NCI-H2196 treated with DMSO at 0.1 percent for 48 hours (cell line): ENCODE measurements around the gene C21orf58.

Experiments
- DNase-seq: peaks from one replicate; lab custom pipeline; 2025; ENCODE audit not compliant: unreplicated experiment; lab: John Stamatoyannopoulos, UW

Gene C21orf58

DNA sequence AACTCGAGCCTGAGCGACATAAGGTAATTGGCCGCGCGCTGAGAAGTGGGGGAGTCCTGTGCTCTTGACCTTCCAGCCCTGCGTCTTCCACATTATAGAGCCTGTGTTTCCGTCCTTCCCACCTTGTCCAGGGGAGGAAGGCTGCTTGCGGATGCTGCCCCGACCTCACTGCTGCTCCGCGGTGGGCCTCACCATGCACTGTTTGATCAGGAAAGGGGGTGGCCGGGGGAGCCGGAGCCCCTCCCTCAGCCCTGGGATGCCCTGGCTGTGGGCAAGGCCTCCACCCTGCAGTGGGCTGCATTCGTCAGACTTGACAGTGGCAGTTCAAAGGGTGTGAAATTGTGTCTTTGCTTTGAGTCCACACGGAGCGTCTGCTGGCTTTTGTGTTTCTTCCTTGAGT is 30.4 kb upstream of the C21orf58 start:
- DNase-seq, result no peak

DNA sequence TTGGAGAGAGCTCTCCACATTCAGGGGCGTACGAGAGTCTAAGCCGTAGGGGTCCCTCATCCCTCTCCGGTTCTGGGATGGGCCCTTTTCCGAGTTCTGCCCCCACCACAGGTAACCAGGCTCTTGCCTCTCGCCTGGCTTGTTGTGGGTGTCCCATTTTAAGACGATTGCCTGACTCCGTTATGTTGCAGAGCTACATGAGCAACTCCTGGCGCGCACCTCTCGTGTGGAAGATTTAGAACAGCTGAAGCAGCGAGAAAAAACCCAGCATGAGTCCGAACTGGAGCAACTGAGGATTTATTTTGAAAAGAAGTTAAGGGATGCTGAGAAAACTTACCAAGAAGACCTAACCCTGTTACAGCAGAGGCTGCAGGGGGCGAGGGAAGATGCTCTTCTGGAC is 29.2 kb upstream of the C21orf58 start:
- no peak for DNase-seq

DNA sequence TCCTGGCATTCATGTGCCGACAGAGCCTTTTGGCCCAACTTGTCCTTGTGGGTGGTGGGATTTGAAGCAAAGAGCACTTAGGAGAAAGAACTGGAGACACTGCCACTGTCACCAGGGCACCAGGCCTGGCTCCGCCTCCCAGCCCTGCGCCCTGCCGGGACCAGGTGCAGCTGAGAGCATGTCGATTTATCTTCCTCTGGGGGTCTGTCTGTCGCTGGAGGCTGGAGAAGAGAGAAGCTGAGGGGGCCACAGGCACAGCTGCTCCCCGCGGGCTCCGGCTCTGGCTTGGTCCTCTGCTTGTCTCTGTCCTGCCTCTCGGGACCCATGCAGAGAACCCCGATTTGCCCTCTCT is 28.5 kb upstream of the C21orf58 start:
- DNase-seq, result no peak

DNA sequence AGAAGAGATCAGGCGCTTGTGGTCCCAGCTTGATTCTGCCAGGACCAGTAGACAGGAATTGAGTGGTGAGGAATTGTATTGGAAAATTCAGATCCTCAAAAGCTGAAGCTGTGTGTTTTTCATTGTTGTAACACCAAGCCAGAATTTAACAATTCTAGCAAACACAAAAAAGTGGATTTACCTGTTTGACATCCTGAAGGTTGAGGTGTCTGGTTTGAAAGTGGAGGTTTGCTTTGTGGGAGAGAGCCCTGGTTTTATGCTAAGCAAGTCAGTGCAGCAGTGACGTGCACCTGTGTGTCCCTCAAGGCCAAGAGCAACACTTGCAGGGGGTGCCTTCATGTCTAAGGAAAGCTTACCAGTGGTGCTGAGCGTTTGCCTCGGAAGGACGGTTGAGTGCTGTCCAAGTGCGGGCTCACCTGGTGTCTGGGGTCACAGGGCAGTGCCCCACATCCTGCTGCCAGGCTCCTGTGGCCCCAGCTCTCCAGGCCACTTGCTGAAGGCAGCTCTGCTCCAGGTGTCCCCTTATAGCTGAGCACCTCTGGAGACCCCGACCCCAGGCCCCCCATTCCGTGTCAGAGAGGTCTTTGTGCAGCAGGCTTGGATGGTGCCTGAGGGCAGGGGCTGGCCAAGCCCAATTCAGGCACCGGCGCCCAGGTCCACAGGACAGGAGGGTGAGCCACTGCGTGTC is 27.9 kb upstream of the C21orf58 start:
- DNase-seq, result no peak

DNA sequence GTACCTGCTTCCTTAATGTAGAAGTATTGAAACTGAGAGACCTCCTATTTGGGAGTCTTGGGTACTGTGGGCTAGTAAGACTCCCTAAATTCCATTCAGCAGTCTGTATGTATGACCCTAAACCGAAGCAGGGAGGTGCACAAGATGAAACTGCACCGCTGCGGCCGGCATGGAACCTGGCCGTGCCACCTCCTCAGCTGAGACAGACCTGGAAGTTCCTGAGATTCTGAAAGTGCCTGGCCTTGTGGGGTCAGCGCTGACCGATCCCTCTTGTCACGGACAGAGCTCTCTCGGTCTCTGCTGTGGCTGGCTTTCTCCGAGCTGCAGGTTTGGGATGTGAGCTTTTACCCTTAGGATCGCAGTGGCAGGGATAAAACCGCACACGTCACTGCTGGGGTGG is 27.3 kb upstream of the C21orf58 start:
- no peak for DNase-seq

DNA sequence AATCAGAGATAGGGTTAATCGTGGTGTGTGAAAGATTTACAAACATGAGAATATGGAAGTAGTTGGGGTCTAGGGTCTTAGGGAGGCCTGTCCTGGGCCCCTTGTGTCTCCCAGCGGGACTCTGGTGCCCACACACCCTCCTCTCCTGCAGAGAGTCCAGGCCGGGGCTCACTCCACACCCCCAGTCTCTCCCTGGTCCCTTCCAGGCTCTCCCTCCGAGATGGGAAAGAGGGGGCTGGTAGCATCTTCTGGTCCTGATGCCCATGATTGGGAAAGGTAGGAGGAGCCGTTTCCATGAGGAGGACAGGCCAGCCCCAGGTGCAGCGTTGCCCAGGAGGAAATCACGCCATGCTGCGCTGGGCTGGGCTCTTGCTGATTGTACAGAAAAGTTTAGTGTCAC is 26.9 kb upstream of the C21orf58 start:
- DNase-seq, result no peak

DNA sequence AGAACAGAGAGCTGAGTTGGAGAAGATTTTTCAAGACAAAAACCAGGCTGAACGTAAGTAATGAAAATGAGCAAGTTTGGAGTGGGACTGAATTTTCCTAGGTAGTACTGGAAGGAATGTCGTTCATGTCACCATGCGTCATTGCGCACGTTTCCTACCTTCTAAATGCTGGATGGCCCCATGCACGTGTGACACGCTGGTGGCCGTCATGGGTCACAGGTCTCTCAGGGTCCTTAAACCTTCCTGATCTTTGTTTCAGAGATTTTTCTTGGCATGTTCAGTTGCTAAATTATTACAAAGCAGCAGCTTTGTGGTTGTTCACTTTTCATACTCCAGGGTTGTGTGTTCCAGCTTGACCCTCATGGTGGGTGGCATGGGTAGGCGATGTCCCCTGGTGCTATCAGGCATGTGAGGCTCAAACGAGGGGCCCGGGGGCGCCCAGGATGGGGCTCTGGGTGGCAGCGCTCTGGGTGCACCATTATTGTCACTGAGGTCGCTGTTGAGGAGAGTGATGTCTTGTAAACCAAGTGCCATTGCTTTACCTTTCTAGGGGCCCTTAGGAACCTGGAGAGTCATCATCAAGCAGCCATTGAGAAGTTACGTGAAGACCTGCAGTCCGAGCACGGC is 25.6 kb upstream of the C21orf58 start:
- DNase-seq, result no peak

DNA sequence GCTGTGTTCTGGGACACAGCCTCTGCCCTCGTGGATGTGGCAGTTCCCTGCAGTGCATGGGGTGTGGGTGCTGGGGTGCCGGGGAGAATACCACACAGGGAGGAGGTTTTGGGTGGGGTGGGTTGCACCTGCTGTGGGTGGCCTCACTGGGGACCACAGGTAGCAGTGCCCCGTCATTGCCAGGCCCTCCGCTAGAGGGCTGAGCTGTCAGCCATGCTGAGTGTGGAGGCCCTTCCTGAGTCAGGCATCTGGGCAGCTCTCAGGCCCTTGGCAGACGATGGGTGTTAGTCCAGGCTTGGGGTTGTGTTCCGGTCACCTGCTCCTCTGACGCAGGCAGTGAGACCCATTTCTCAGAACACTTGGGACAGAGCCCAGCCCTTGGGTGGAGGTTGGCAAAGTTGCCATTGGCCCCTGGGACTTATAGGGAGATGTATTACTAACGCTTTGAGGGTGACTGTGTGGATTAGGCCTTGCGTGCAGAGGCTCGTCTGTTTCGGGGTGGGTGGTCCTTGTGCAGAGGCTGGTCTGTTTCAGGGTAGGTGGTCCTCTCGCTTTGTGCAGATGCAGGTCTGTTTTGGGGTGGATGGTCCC is 24.2 kb upstream of the C21orf58 start:
- no peak for DNase-seq

DNA sequence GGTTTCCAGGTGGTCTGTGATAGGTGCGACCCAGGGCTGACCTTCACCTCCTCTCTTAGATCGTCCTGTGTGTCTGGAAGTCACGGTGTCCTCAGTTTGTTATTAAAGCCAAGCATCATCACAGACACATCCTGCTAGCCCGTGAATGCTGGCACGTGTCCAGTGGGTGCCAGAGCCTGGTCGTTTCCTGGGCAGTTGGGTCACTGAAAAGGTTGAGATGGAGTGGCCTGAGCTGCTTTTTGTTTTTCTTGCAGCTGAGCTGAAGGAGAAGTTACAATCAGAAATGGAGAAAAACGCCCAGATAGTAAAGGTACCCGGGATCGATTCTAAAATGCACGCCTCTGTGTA is 23.5 kb upstream of the C21orf58 start:
- no peak for DNase-seq

DNA sequence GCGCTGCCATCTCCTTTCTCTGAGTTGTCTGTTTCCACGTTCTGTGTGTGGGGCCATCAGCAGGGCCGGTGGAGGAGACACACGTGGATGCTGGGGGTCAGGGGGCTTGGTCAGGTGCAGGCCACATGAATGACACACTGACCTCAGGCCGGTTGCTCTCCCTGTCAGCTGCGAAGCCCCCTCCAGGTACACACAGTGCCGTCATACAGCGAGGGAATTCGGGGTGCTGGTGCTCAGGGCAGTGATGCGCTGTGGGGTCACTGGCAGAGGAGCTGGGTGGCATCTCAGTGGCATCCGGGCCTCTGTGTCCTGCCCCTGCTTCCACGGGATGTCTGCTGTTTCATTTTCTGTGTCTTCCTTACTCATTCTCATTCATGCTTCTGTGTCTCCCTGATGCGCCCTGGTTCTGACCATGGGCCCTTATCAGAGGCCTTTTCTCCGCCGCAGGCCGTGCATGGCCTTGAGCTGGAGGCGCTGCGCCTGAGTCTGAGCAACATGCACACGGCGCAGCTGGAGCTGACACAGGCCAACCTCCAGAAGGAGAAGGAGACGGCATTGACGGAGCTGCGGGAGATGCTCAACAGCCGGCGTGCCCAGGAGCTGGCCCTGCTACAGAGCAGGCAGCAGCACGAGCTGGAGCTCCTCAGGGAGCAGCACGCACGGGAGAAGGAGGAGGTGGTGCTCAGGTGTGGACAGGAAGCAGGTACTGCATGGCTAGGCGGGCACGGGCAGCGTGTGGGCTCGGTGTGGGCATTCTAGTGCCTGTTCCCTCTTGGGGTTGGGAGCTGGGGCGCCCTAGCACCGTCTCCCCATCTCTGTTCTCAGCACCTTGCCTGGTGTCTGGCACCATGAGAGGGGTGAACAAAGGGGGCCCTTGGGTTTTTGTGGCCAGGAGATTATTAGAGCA is 22.9 kb upstream of the C21orf58 start:
- no peak for DNase-seq

DNA sequence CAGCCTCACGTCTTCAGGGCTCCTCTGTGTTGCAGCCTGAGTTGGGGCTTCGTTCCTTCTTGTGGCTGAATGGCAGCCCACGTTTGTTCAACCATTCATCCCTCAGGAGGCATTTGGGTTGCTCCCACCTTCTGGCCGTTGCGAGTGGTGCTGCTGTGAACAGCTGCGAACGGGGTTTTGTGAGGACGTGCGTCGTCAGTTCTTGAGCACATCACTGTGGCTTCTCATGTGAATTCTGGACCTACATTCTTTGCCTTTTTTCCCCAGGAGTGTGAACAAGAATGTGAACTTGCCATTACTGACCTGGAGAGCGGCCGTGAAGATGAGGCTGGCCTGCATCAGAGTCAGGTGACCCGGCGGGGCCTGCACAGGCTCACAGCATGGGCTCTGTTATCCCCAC is 22.2 kb upstream of the C21orf58 start:
- DNase-seq, result no peak

DNA sequence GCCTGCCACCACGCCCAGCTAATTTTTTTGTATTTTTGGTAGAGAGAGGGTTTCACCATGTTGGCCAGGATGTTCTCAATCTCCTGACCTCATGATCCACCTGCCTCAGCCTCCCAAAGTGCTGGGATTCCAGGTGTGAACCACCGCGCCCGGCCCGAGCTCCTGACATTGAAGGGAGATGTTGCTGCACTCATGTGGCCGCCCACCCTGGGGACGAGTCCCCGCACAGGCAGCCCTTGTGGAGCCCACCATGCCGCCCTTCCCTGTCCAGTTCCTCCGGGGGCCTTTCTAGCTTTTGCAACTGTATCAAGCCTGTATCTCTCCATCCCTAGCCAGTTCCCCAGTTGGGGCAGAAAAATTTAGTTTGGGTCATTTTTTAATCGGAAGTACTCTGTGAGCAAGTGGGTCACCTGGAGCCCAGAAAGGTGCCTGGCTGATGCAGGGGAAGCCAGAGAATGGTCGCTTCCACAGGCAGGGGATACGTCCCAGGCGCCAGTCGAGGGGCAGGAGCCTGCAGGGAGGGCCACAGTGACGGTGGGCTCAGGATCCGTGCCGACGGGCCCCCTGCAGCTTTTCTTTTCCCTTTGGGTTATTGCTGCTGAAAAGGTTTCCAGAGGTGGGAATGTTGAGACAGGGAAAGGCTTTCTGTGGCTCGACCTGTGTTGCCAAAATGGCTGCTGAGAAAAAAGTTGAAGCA is 20.7 kb upstream of the C21orf58 start:
- DNase-seq, result no peak

DNA sequence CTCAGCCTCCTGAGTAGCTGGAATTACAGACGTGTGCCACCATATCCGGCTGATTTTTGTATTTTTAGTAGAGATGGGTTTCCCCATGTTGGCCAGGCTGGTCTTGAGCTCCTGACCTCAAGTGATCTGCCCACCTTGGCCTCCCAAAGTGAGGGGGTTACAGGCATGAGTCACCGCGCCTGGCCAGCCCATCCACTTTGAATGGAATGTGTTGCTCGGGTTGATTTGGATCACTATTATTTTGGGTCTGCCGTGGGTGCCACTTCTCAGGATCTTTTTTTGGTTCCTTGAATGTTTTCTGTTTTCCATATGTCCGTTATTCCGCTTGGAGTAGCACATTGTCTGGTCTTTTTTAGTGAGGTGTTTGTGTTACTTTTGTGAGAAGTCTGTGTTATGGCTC is 17.3 kb upstream of the C21orf58 start:
- no peak for DNase-seq

DNA sequence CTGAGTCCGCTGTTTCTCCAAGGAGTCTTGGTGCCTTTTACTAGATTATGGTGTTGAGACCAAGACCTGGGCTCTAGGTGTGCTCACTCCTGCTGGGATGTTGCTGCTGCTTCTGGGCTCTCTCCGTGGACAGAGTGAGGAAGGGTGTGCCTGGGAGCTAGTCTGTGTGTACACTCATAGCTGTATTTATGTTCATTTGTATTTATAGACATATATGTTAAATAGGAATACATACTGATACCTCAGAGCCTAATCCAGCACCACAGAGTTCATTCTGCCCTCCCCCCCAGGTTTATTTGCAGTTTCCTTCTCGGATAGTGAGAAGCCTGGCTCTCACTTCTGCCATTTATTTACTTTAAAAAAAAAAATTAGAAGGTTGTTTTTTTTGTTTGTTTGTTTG is 12.9 kb upstream of the C21orf58 start:
- DNase-seq, result no peak

DNA sequence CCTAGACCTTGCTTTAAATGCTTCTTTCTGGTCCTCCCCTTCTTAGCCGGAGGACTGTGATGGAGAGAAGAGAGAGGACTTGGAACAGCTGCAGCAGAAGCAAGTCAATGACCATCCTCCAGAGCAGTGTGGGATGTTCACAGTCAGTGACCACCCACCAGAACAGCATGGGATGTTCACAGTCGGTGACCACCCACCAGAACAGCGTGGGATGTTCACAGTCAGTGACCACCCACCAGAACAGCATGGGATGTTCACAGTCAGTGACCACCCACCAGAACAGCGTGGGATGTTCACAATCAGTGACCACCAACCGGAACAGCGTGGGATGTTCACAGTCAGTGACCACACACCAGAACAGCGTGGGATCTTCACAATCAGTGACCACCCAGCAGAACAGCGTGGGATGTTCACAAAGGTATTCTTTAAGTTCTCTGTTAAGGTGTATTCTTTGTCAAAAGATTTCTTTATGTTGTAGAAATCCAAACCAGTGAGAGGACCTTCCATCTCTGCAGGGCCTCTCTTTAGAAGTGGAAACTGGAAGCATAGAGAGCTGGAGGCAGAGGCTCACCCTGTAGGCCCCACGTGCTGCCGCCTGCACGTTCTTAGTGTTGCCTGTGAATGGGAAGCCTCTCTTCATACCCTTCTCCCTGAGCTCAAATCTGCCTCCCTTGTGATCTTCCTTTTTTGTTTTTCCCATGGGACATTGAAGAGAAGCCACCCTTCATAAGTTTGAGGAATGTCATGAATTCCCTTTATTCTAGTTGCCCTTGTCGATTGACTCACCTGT is 10.9 kb upstream of the C21orf58 start:
- DNase-seq, result no peak

DNA sequence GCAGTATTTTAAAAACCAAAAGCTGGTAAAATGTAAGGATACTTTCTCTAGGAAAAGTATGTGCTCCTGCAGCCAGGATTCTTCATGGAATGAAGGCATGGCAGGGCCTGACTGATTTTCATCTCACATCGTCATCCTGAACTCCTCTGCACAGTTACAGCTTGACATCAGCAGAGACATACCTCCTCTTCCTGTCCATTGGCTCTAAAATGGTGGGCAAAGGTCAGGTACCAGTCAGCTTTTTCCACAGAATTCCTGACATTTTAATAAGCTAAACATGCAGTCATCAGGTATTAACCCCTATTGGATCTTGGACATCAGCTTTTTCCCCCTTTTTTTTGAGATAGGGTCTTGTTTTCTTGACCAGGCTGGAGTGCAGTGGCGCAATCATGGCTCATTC is 6.1 kb upstream of the C21orf58 start:
- no peak for DNase-seq

DNA sequence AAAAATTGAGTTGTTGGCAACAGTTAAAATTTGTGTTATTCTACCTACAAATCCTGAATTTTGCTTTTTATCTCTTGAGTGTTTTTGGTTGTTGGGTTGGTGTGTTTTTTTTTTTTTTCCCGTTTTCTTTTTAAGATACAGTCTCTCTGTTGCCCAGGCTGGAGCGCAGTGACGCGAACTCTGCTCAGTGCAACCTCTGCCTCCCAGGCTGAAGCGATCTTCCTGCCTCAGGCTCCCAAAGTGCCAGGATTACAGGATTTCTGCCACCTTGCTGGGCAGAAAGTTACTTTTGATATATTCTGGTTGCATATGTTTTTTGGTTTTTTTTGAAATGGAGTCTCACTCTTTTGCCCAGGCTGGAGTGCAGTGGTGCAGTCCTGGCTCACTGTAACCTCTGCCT is 4.5 kb upstream of the C21orf58 start:
- no peak for DNase-seq

DNA sequence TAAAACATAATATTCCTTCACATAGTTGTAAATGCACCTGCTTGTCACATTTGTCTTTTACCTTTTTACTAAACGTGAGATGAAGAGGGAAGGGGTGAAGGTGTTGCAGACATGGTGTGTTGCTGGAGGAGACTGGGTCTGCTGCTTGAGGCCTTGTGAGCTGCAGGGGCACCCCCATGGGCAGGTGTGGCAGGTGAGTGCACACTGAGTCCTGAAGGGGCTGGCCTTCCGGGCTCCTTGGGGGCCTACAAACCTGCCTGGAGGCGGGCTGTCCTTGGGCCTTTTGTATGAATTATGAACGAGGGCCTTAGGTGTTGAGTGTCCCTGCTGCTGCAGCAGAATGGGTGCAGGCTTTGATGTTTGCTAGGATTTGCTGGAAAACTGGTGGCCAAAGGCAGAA is 4.0 kb upstream of the C21orf58 start:
- no peak for DNase-seq

DNA sequence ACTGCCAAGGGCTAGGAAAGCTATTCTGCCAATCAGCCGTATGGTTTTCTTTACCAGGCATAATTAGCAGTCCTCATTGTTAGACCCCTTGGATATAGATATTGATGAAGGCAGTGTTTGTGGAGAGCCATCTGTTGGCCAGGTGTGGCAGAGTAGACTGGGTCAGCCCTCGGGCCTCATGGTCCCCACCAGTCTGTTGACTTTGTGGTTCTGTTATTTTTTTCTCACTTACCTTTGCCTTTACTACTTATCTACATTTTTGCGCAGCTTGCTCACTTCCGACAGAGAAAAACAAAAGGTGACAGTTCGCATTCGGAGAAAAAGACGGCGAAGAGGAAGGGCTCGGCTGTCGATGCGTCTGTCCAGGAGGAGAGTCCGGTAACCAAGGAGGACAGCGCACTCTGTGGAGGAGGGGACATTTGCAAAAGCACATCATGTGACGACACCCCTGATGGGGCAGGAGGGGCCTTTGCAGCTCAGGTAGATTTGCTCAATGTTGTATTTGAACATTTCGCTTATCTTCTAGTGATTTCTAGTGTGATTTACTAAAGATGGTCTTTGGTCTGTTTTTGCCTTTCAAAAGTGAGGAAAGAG is 2.5 kb upstream of the C21orf58 start:
- DNase-seq, result no peak
